ENCODE measurements around the gene PARD6G.

DNA sequence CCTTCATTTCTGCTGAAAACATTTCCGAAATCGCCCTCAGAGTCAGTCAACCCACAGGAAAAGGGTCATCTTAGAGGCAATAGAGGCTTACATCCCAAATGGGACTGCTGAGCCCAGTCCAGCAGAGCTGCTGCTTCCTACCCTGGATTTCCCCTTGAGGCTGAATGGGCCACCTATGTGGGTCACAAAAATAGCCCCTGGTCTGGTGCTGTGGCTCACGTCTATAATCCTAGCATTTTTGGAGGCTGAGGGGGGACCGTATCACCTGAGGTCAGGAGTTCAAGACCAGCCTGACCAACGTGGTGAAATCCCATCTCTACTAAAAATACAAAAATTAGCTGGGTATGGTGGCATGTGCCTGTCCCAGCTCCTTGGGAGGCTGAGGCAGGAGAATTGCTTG lies 88.9 kb downstream of the PARD6G start:
- TF ChIP-seq SP1 (IDR thresholded peaks at IDR 0.05) (no peak), BHLHE40 (IDR thresholded peaks at IDR 0.05; ENCODE audit: borderline replicate concordance) (no peak), SUZ12 (IDR thresholded peaks at IDR 0.05) (no peak), FOXK2 (IDR thresholded peaks at IDR 0.05) (no peak), HDGF (IDR thresholded peaks at IDR 0.05; ENCODE audit: borderline replicate concordance) (no peak), ELF4 (IDR thresholded peaks at IDR 0.05) (no peak), FOXA1 (IDR thresholded peaks at IDR 0.05) (no peak), TARDBP (IDR thresholded peaks at IDR 0.05) (no peak)

All from HEK293T (cell line).